Uterus (tissue), 4 donors: Measurements from ENCODE around the gene ANKRD16. TPM values are rescaled to one million over a fixed set of nuclear protein-coding genes. Genes with fewer than 3 reads are reported as not detected.

Experiments used
- DNase-seq, 2 donors: peaks; one replicate each; pipeline ENCODE4 v3.0.0-alpha.2; 2019 to 2020
- H3K27ac ChIP-seq, 2 donors: fragments of 200-600 bp; sonication (generic); 1 replicate in 1 of 2; 2 replicates in 1 of 2; pipeline ENCODE4 v1.5.1; 2016 to 2018
- H3K27me3 ChIP-seq, 2 donors: fragments of 200-600 bp; sonication (generic); one replicate each; pipeline ENCODE4 v1.5.1; 2018 to 2019; ENCODE audit warnings: control low read depth in 1 of 2
- H3K36me3 ChIP-seq, 2 donors: fragments of 200-600 bp; sonication (generic); one replicate each; pipeline ENCODE4 v1.5.1; 2019; ENCODE audit warnings: control low read depth in 1 of 2
- H3K4me1 ChIP-seq, 2 donors: fragments of 200-600 bp; sonication (generic); one replicate each; pipeline ENCODE4 v1.5.1; 2018 to 2019; ENCODE audit warnings: control low read depth in 1 of 2
- H3K4me3 ChIP-seq, 2 donors: fragments of 200-600 bp; sonication (generic); 1 replicate in 1 of 2; 2 replicates in 1 of 2; pipeline ENCODE4 v1.5.1; 2018 to 2019; ENCODE audit warnings: mild to moderate bottlenecking in 1 of 2
- H3K9me3 ChIP-seq, 2 donors: fragments of 200-600 bp; sonication (generic); one replicate each; pipeline ENCODE4 v1.5.1; 2019; ENCODE audit warnings: control low read depth in 1 of 2
- POLR2A ChIP-seq, 2 donors: fragments of 450-650 bp; IDR thresholded peaks; one replicate each; pipeline ENCODE4 v1.6.1; 2016; ENCODE audit warnings: antibody characterized with exemption in 2 of 2, mild to moderate bottlenecking in 1 of 2, moderate library complexity in 1 of 2
- intact Hi-C: fragments of 100-400 bp; cut with DNase I; formaldehyde crosslinking; loops from one replicate; pipeline ENCODE4 v1.15.1; 2023; ENCODE audit warnings: low total_unique reads
- total RNA-seq, 4 donors: library from RNA; depleted of rRNA in 3 of 4; stranded (reverse); fragments of >200 nt in 3 of 4; gene quantifications; one replicate each; pipeline versions ENCODE4 v1.1.0 to v1.2.4, GENCODE V29; 2014 to 2023
- TF ChIP-seq, protein P1 (sequence below), 4 experiments: fragments of 200-600 bp in 2 of 4; fragments of 450-650 bp in 2 of 4; sonication (generic) in 2 of 4; IDR thresholded peaks; one replicate each; pipeline ENCODE4 v1.5.1; 2016 to 2019; ENCODE audit warnings: antibody characterized with exemption in 4 of 4, mild to moderate bottlenecking in 2 of 4, moderate library complexity in 1 of 4
- donor health status: DM: yes; HTN: yes; CAD: no.

ANKRD16 gene
- 10 to 100 TPM; 11.9 to 28.4 (median 17.8) TPM for total RNA-seq

GRCh38 chr10:5889624-5890451 lies at the start of gene ANKRD16, which contains the start of gene FBH1:
TSS of gene ANKRD16 (minus strand) at chr10:5889893. CDS start at chr10:5889354, 539 bp downstream.
TSS of gene FBH1 (plus strand) at chr10:5890243. CDS start at chr10:5890346, 103 bp downstream.
- Histone ChIP-seq H3K27me3 (no peaks in the 10 kb centered on the region), H3K4me1 (peaks cover 0 to 10% of the 10 kb centered on the region in 2 donors), H3K4me3 (peak within 1 kb of the TSS; percentile 94 to 99), H3K27ac (peak within 1 kb of the TSS; percentile 86 to 88), H3K36me3 (no peaks in the 10 kb centered on the region), H3K9me3 (no peaks in the 10 kb centered on the region)
- TF ChIP-seq, protein P1, sequence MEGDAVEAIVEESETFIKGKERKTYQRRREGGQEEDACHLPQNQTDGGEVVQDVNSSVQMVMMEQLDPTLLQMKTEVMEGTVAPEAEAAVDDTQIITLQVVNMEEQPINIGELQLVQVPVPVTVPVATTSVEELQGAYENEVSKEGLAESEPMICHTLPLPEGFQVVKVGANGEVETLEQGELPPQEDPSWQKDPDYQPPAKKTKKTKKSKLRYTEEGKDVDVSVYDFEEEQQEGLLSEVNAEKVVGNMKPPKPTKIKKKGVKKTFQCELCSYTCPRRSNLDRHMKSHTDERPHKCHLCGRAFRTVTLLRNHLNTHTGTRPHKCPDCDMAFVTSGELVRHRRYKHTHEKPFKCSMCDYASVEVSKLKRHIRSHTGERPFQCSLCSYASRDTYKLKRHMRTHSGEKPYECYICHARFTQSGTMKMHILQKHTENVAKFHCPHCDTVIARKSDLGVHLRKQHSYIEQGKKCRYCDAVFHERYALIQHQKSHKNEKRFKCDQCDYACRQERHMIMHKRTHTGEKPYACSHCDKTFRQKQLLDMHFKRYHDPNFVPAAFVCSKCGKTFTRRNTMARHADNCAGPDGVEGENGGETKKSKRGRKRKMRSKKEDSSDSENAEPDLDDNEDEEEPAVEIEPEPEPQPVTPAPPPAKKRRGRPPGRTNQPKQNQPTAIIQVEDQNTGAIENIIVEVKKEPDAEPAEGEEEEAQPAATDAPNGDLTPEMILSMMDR (IDR thresholded peaks at IDR 0.05), result peak in 3 of 4 experiments; percentile 2 to 8 (median 7)
- peak; percentile 65 to 78 for TF ChIP-seq POLR2A (IDR thresholded peaks at IDR 0.05)
- intact Hi-C loops, result no loop called here
- DNase-seq, result peak; percentile 97 to 99

GRCh38 chr10:5938291-5938690 lies 48.6 kb upstream of the ANKRD16 start:
- Histone ChIP-seq H3K27ac (no peak overlapping the region), H3K4me1 (peaks cover 0 to under 1% of the 10 kb centered on the region in 2 donors), H3K4me3 (no peak overlapping the region), H3K36me3 (no peaks in the 10 kb centered on the region), H3K9me3 (no peaks in the 10 kb centered on the region), H3K27me3 (no peaks in the 10 kb centered on the region)
- no peak for DNase-seq
- intact Hi-C loops, result no loop called here
- TF ChIP-seq, protein P1 (IDR thresholded peaks at IDR 0.05), result no peak
- TF ChIP-seq POLR2A (IDR thresholded peaks at IDR 0.05), result no peak

DNA sequence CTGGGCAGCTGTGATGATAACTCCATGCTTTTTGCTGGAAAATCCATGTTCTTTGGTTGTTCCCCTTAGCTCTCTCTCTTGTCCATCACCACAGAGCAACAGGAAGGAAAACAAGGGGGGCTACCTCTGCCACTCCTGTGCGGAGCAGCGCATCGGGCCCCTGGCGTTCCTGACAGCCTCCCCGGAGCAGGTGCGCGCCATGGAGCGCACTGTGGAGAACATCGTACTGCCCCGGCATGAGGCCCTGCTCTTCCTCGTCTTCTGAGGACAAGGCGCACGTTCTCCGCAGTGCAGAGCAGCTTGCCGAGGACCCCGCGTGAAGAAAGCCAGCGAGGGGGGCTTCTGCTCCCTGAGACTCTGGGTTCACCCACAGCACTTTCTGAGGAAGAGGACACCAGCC lies 47.3 kb upstream of the ANKRD16 start:
- H3K36me3 ChIP-seq, result no peaks in the 10 kb centered on the region
- no peak for DNase-seq
- H3K27ac ChIP-seq, result no peak overlapping the region
- no peak overlapping the region for H3K4me3 ChIP-seq
- no peaks in the 10 kb centered on the region for H3K27me3 ChIP-seq
- TF ChIP-seq POLR2A (IDR thresholded peaks at IDR 0.05), result no peak
- TF ChIP-seq, protein P1 (IDR thresholded peaks at IDR 0.05), result no peak
- H3K4me1 ChIP-seq, result peaks cover 0 to 3% of the 10 kb centered on the region in 2 donors
- no peaks in the 10 kb centered on the region for H3K9me3 ChIP-seq
- intact Hi-C loops, result no loop called here

DNA sequence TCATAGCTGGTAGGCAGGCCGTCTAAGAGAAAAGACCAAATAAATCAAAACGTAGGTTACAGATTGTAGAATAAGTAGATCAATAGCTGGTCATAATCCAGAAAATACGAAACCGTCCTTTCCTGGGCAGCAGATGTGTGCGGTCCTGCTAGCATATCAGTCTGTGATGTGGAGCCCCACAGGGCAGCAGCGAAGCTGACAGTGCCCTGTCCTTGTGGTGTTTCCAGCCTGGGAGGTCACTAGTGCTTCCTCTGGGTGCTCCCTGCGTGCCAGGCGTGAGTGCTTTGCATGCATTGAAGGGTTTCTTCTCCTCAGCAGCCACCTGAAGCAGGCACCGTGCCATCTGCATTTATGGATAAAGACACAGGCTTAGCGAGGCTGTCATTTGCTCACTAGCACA lies 45.9 kb upstream of the ANKRD16 start:
- peaks cover 0 to 3% of the 10 kb centered on the region in 2 donors for H3K4me1 ChIP-seq
- H3K4me3 ChIP-seq, result no peak overlapping the region
- no peaks in the 10 kb centered on the region for H3K36me3 ChIP-seq
- H3K27ac ChIP-seq, result no peak overlapping the region
- TF ChIP-seq, protein P1 (IDR thresholded peaks at IDR 0.05), result no peak
- no peak for TF ChIP-seq POLR2A (IDR thresholded peaks at IDR 0.05)
- H3K27me3 ChIP-seq, result no peaks in the 10 kb centered on the region
- intact Hi-C loops, result no loop called here
- H3K9me3 ChIP-seq, result no peaks in the 10 kb centered on the region
- DNase-seq, result no peak

GRCh38 chr10:5933909-5934546 lies 44.3 kb upstream of the ANKRD16 start:
- Histone ChIP-seq H3K27ac (peak overlapping the region in 1 of 2 donors; percentile 82), H3K4me1 (peaks cover 0 to 3% of the 10 kb centered on the region in 2 donors), H3K9me3 (no peaks in the 10 kb centered on the region), H3K27me3 (no peaks in the 10 kb centered on the region), H3K4me3 (no peak overlapping the region), H3K36me3 (no peaks in the 10 kb centered on the region)
- no peak for DNase-seq
- TF ChIP-seq, protein P1 (IDR thresholded peaks at IDR 0.05), result no peak
- TF ChIP-seq POLR2A (IDR thresholded peaks at IDR 0.05), result no peak
- intact Hi-C loops, result no loop called here
